ENCODE measurements around the gene CAPN9.
A peak's percentile ranks its signal among the peaks of the same experiment; 100 is the strongest.
"Not testable (repeated sequence)": the region's sequence is repeated elsewhere in the genome, so short reads cannot be mapped to it uniquely, and the experiment has no call there.

CAPN9 gene

GRCh38 chr1:230825761-230826160 is 78.6 kb downstream of the CAPN9 start:
- DNase-seq = no peak

- DNase-seq = peak; percentile 14
These were observed 79.1 kb downstream of the CAPN9 start for GRCh38 chr1:230826166-230826875.

GRCh38 chr1:230827081-230827681 is 80.0 kb downstream of the CAPN9 start:
- no peak for DNase-seq

GRCh38 chr1:230827801-230828200 is 80.6 kb downstream of the CAPN9 start:
- DNase-seq = no peak

- DNase-seq = no peak
These were observed 81.2 kb downstream of the CAPN9 start for GRCh38 chr1:230828421-230828820.

- no peak for DNase-seq
These were observed 84.6 kb downstream of the CAPN9 start for GRCh38 chr1:230831771-230832170.

GRCh38 chr1:230832476-230832875 is 85.3 kb downstream of the CAPN9 start:
- no peak for DNase-seq

- DNase-seq = no peak
These were observed 86.3 kb downstream of the CAPN9 start for GRCh38 chr1:230833511-230833910.

- no peak for DNase-seq
These were observed 87.1 kb downstream of the CAPN9 start for GRCh38 chr1:230834292-230834691.

GRCh38 chr1:230836347-230836746 is 89.2 kb downstream of the CAPN9 start:
- no peak for DNase-seq

- no peak for DNase-seq
These were observed 89.6 kb downstream of the CAPN9 start for GRCh38 chr1:230836793-230837192.

- no peak for DNase-seq
These were observed 92.0 kb downstream of the CAPN9 start for GRCh38 chr1:230839173-230839572.

GRCh38 chr1:230842801-230843200 is 95.6 kb downstream of the CAPN9 start:
- DNase-seq = no peak

GRCh38 chr1:230843503-230844309 is 96.5 kb downstream of the CAPN9 start:
- DNase-seq = no peak

GRCh38 chr1:230844561-230844960 is 97.4 kb downstream of the CAPN9 start:
- DNase-seq = no peak

- DNase-seq = not testable (repeated sequence)
These were observed 98.0 kb downstream of the CAPN9 start for GRCh38 chr1:230845184-230845583.

- no peak for DNase-seq
These were observed 101.0 kb downstream of the CAPN9 start for GRCh38 chr1:230848235-230848634.

- DNase-seq = no peak
These were observed 102.5 kb downstream of the CAPN9 start for GRCh38 chr1:230849451-230850224.

- DNase-seq = no peak
These were observed 103.4 kb downstream of the CAPN9 start for GRCh38 chr1:230850547-230850946.

- no peak for DNase-seq
These were observed 104.1 kb downstream of the CAPN9 start for GRCh38 chr1:230851291-230851691.
